Colonic mucosa (tissue), 4 donors: ENCODE results near the gene UACA. TPM values are rescaled to one million over a fixed set of nuclear protein-coding genes. Genes with fewer than 3 reads are reported as not detected.

Experiments used
- DNase-seq: peaks from one replicate; pipeline ENCODE4 v3.0.0-alpha.2; 2020
- H3K27ac ChIP-seq: fragments of 200-600 bp; one replicate; pipeline ENCODE4 v1.8.0; 2021
- H3K27me3 ChIP-seq: fragments of 200-600 bp; one replicate; pipeline ENCODE4 v1.8.0; 2021
- H3K36me3 ChIP-seq: fragments of 200-600 bp; one replicate; pipeline ENCODE4 v1.8.0; 2021
- H3K4me1 ChIP-seq: fragments of 200-600 bp; one replicate; pipeline ENCODE4 v1.8.0; 2021; ENCODE audit warnings: mild to moderate bottlenecking
- H3K4me3 ChIP-seq: fragments of 200-600 bp; one replicate; pipeline ENCODE4 v1.8.0; 2021
- H3K9ac ChIP-seq, 2 donors: one replicate each; pipeline ENCODE4 v1.7.0; 2013; ENCODE audit warnings: control low read depth in 2 of 2, low read depth in 2 of 2, low read length in 2 of 2
- H3K9me3 ChIP-seq: fragments of 200-600 bp; one replicate; pipeline ENCODE4 v1.8.0; 2021
- CTCF ChIP-seq: fragments of 200-600 bp; IDR thresholded peaks from one replicate; pipeline ENCODE4 v1.8.0; 2022; ENCODE audit warnings: antibody characterized with exemption, mild to moderate bottlenecking
- intact Hi-C: fragments of 100-400 bp; cut with DNase I; formaldehyde crosslinking; loops from one replicate; pipeline ENCODE4 v1.14.1; 2022
- total RNA-seq, 2 donors: library from RNA; stranded (reverse); fragmentation: NEBNext Ultra II Directional in 1 of 2; extraction: Animal tissue kit (Norgen Biotek cat#: 25700) in 1 of 2; gene quantifications; one replicate each; pipeline ENCODE4 v1.2.1, GENCODE V29; 2021
- donor health status: healthy.
- donor health status: DM: no; HTN: no; CAD: no.
- donor health status: DM: no; HTN: no; CAD: no.

UACA gene
- total RNA-seq, 2 donors from 2014 or later = 55.4 to 57.3 TPM

GRCh38 chr15:70770863-70771262, 7.5 kb upstream of the UACA start:
- Histone ChIP-seq H3K9ac (no peak overlapping the region), H3K4me1 (peaks cover 3% of the 10 kb centered on the region), H3K27me3 (no peaks in the 10 kb centered on the region), H3K4me3 (no peak overlapping the region), H3K36me3 (no peaks in the 10 kb centered on the region), H3K9me3 (no peaks in the 10 kb centered on the region), H3K27ac (no peak overlapping the region)
- intact Hi-C loops = no loop called here
- no peak for TF ChIP-seq CTCF
- DNase-seq = no peak

- no peak overlapping the region for H3K9ac ChIP-seq
- no peaks in the 10 kb centered on the region for H3K27me3 ChIP-seq
- intact Hi-C loops = no loop called here
- no peak for TF ChIP-seq CTCF
- H3K9me3 ChIP-seq = no peaks in the 10 kb centered on the region
- no peak overlapping the region for H3K4me3 ChIP-seq
- peaks cover 3% of the 10 kb centered on the region for H3K4me1 ChIP-seq
- no peaks in the 10 kb centered on the region for H3K36me3 ChIP-seq
- no peak for DNase-seq
- peak overlapping the region; percentile 30 for H3K27ac ChIP-seq
Observed at GRCh38 chr15:70768257-70768883, 5.0 kb upstream of the UACA start.

- Histone ChIP-seq H3K9me3 (no peaks in the 10 kb centered on the region), H3K4me1 (peaks cover 3% of the 10 kb centered on the region), H3K27ac (peak overlapping the region; percentile 30), H3K36me3 (no peaks in the 10 kb centered on the region), H3K9ac (no peak overlapping the region), H3K4me3 (no peak overlapping the region), H3K27me3 (no peaks in the 10 kb centered on the region)
- no peak for TF ChIP-seq CTCF
- intact Hi-C loops = no loop called here
- no peak for DNase-seq
Observed at GRCh38 chr15:70767667-70768066, 4.3 kb upstream of the UACA start.

- no peak for TF ChIP-seq CTCF
- no peak overlapping the region for H3K4me3 ChIP-seq
- intact Hi-C loops = no loop called here
- H3K36me3 ChIP-seq = no peaks in the 10 kb centered on the region
- no peak overlapping the region for H3K9ac ChIP-seq
- peaks cover 3% of the 10 kb centered on the region for H3K4me1 ChIP-seq
- DNase-seq = no peak
- no peak overlapping the region for H3K27ac ChIP-seq
- no peaks in the 10 kb centered on the region for H3K9me3 ChIP-seq
- no peaks in the 10 kb centered on the region for H3K27me3 ChIP-seq
Observed at GRCh38 chr15:70766597-70766996, 3.2 kb upstream of the UACA start.

GRCh38 chr15:70765504-70766281, 2.3 kb upstream of the UACA start:
- DNase-seq = no peak
- Histone ChIP-seq H3K9me3 (no peaks in the 10 kb centered on the region), H3K27me3 (no peaks in the 10 kb centered on the region), H3K4me1 (peaks cover 1% of the 10 kb centered on the region), H3K27ac (no peak overlapping the region), H3K9ac (no peak overlapping the region), H3K4me3 (no peak overlapping the region), H3K36me3 (no peaks in the 10 kb centered on the region)
- no peak for TF ChIP-seq CTCF
- intact Hi-C loops = no loop called here
